ENCODE results near the gene MAPK8IP2. TPM values are rescaled to one million over a fixed set of nuclear protein-coding genes. Genes with fewer than 3 reads are reported as not detected.

The MAPK8IP2 gene
- total RNA-seq, 4 donors from 2014 or later = 3.0 to 6.1 (median 4.8) TPM

- Histone ChIP-seq H3K36me3 (peaks cover 0 to 78% (median 7%) of the 10 kb centered on the region in 3 donors), H3K27me3 (no peaks in the 10 kb centered on the region), H3K4me1 (no peaks in the 10 kb centered on the region), H3K9me3 (no peaks in the 10 kb centered on the region), H3K4me3 (no peak overlapping the region), H3K27ac (no peak overlapping the region)
- TF ChIP-seq CTCF (IDR thresholded peaks at IDR 0.05) = no peak
- no peak for TF ChIP-seq EP300 (IDR thresholded peaks at IDR 0.05)
- no peak for TF ChIP-seq POLR2A (IDR thresholded peaks at IDR 0.05)
- 81 to 85% methylated on average over 24 to 26 of the region's 26 CpGs for whole genome bisulfite sequencing, 2 donors
- DNase-seq (ENCODE audit: low spot score in 2 of 2) = no peak
These were observed 29.1 kb upstream of the MAPK8IP2 start for GRCh38 chr22:50571264-50572175.

GRCh38 chr22:50572965-50573364 lies 27.6 kb upstream of the MAPK8IP2 start:
- no peak for DNase-seq (ENCODE audit: low spot score in 2 of 2)
- Histone ChIP-seq H3K9me3 (no peaks in the 10 kb centered on the region), H3K4me3 (no peak overlapping the region), H3K27ac (no peak overlapping the region), H3K36me3 (peaks cover 0 to 83% (median 7%) of the 10 kb centered on the region in 3 donors), H3K4me1 (peaks cover 0 to 5% (median under 1%) of the 10 kb centered on the region in 4 donors), H3K27me3 (peaks cover 0 to 10% of the 10 kb centered on the region in 2 donors)
- 91 to 94% methylated on average over 10 to 11 of the region's 11 CpGs for WGBS, 2 donors
- TF ChIP-seq CTCF (IDR thresholded peaks at IDR 0.05) = no peak

- H3K27me3 ChIP-seq = peaks cover 0 to 15% of the 10 kb centered on the region in 2 donors
- DNase-seq (ENCODE audit: low spot score in 2 of 2) = no peak
- peaks cover 0 to 13% (median 7%) of the 10 kb centered on the region in 4 donors for H3K4me1 ChIP-seq
- H3K9me3 ChIP-seq = no peaks in the 10 kb centered on the region
- H3K27ac ChIP-seq = no peak overlapping the region
- no peak overlapping the region for H3K4me3 ChIP-seq
- H3K36me3 ChIP-seq = peaks cover 0 to 78% (median 7%) of the 10 kb centered on the region in 3 donors
- no peak for TF ChIP-seq EP300 (IDR thresholded peaks at IDR 0.05)
- TF ChIP-seq CTCF (IDR thresholded peaks at IDR 0.05) = no peak
- no peak for TF ChIP-seq POLR2A (IDR thresholded peaks at IDR 0.05)
- 71 to 80% methylated on average over 21 to 23 of the region's 26 CpGs for WGBS, 2 donors
These were observed 26.9 kb upstream of the MAPK8IP2 start for GRCh38 chr22:50573491-50574382.

- Histone ChIP-seq H3K4me1 (peaks cover 0 to 19% (median 8%) of the 10 kb centered on the region in 4 donors), H3K27ac (no peak overlapping the region), H3K36me3 (peaks cover 0 to 78% (median 7%) of the 10 kb centered on the region in 3 donors), H3K9me3 (no peaks in the 10 kb centered on the region), H3K4me3 (no peak overlapping the region), H3K27me3 (peaks cover 0 to 15% of the 10 kb centered on the region in 2 donors)
- TF ChIP-seq EP300 (IDR thresholded peaks at IDR 0.05) = no peak
- TF ChIP-seq CTCF (IDR thresholded peaks at IDR 0.05) = no peak
- TF ChIP-seq POLR2A (IDR thresholded peaks at IDR 0.05) = no peak
- 91% methylated on average over 11 of the region's 11 CpGs for WGBS, 2 donors
- no peak for DNase-seq (ENCODE audit: low spot score in 2 of 2)
These were observed 26.2 kb upstream of the MAPK8IP2 start for GRCh38 chr22:50574383-50574755.
